Peyer's patch (tissue), 4 donors: ENCODE results near the gene HABP2.

Experiments
- CTCF ChIP-seq, 6 experiments: fragments of 450-650 bp in 4 of 6; fragments of 200-600 bp in 2 of 6; sonication (generic) in 1 of 6; IDR thresholded peaks; one replicate each; pipeline ENCODE4 v1.5.1; 2017 to 2019; ENCODE audit warnings: antibody characterized with exemption in 6 of 6, mild to moderate bottlenecking in 3 of 6, moderate library complexity in 1 of 6
- POLR2A ChIP-seq, 2 donors: fragments of 450-650 bp; IDR thresholded peaks; one replicate each; pipeline ENCODE4 v1.5.1; 2017; ENCODE audit warnings: antibody characterized with exemption in 2 of 2, mild to moderate bottlenecking in 2 of 2, moderate library complexity in 2 of 2

GRCh38 chr10:113524120-113524519, 28.7 kb upstream of the HABP2 start:
- TF ChIP-seq CTCF (IDR thresholded peaks at IDR 0.05): no peak
- no peak for TF ChIP-seq POLR2A (IDR thresholded peaks at IDR 0.05)
